ENCODE measurements around the gene FAM241B. TPM values are rescaled to one million over a fixed set of nuclear protein-coding genes. Genes with fewer than 3 reads are reported as not detected.

Gene FAM241B, protein sequence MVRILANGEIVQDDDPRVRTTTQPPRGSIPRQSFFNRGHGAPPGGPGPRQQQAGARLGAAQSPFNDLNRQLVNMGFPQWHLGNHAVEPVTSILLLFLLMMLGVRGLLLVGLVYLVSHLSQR
- 10 to 100 TPM; 14.1 to 17.5 TPM for total RNA-seq
- 6.5 TPM for polyA plus RNA-seq (2013, experiment 1 of 2)
- polyA plus RNA-seq (2013, experiment 2 of 2), result 9.3 TPM
- total RNA-seq, result 0.23 to 12.3 (median 3.6) reads per million in 172 experiments

DNA sequence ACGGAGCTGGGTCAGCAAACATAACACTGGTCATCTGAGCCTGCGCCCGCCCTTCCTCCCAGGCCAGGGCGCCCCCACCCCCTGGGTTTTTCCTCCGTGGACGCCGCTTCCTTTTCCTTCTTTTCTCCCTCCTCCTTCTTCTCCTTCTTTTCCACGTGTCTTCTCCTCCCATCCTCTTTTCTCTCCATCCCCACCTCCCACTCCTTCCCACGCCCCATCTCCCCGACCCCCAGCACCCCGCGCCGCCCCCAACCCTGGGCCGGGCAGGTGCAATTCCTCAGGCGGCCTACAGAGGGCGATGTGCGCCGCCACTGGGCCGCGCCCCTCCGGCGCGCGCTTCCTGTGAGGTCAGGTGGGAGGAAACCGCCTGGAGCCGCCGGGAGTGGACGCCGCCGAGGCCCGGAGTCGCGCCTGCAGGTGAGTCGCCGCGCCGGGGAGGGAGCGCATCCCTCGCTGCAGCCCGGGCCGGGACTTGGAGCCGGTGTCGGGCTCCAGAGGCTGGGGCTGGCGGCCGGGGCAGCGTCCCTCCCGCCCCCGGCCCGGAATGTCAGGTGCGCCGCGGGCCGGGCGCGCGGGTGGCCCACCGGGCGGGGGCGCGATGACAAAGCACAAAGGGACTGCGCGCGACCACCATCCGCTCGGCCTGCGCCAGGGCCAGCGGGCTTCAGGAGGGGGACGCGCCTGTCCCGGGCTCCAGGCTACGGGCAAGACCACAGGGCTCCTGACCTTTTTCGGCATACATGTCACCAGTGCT, at the start of gene FAM241B:
FAM241B (plus strand) TSS at position 351 of the 754 bp plus-strand sequence. CDS start 1,497 bp downstream, outside the sequence.
- H3K27me3 Mint-ChIP-seq, result no peaks in the 10 kb centered on the region
- DNase-seq (peak; percentile 60 to 89 (median 72)), ATAC-seq (ENCODE audit: poor library complexity) (peak; percentile 97)
- H3K9me3 ChIP-seq (ENCODE audit: control insufficient read depth in 1 of 2, insufficient read depth in 1 of 2, low read length in 2 of 2), result no peaks in the 10 kb centered on the region
- H3K36me3 Mint-ChIP-seq (ENCODE audit: low read depth), result peaks cover 14% of the 10 kb centered on the region
- H3K9me3 Mint-ChIP-seq, result no peaks in the 10 kb centered on the region
- intact Hi-C loops (cut with DNase I, micrococcal nuclease), result loop anchor here (2.0 to 10.0 kb wide), 3 partner anchors 65 to 1865 kb away; no protein-coding TSS in a partner anchor
- POLR2A ChIA-PET, result no interaction called here
- peak within 1 kb of the TSS; percentile 58 for H3K4me3 ChIP-seq (ENCODE audit: low read length)
- peaks cover 19% of the 10 kb centered on the region for H3K4me1 Mint-ChIP-seq (ENCODE audit: low read depth)
- H3K4me3 Mint-ChIP-seq, result peak within 1 kb of the TSS; percentile 87
- peak within 1 kb of the TSS; percentile 67 for H3K27ac Mint-ChIP-seq
- TF ChIP-seq, protein P1, sequence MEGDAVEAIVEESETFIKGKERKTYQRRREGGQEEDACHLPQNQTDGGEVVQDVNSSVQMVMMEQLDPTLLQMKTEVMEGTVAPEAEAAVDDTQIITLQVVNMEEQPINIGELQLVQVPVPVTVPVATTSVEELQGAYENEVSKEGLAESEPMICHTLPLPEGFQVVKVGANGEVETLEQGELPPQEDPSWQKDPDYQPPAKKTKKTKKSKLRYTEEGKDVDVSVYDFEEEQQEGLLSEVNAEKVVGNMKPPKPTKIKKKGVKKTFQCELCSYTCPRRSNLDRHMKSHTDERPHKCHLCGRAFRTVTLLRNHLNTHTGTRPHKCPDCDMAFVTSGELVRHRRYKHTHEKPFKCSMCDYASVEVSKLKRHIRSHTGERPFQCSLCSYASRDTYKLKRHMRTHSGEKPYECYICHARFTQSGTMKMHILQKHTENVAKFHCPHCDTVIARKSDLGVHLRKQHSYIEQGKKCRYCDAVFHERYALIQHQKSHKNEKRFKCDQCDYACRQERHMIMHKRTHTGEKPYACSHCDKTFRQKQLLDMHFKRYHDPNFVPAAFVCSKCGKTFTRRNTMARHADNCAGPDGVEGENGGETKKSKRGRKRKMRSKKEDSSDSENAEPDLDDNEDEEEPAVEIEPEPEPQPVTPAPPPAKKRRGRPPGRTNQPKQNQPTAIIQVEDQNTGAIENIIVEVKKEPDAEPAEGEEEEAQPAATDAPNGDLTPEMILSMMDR (IDR thresholded peaks at IDR 0.05), result peak; percentile 100
- no peaks in the 10 kb centered on the region for H3K27me3 ChIP-seq (ENCODE audit: control insufficient read depth in 1 of 2, insufficient read depth in 2 of 2, low read length in 2 of 2)
- H3K27ac ChIP-seq (ENCODE audit: low read depth in 1 of 2, low read length in 2 of 2), result peak within 1 kb of the TSS in 1 of 2 donors; percentile 25
- peaks cover 11% of the 10 kb centered on the region for H3K36me3 ChIP-seq (ENCODE audit: insufficient read depth, low read length)
- H3K4me1 ChIP-seq (ENCODE audit: insufficient read depth, low read length), result peaks cover 23% of the 10 kb centered on the region
- CTCF ChIA-PET, result interaction anchor here (1.1 to 1.4 kb wide), 2 partner anchors 9 to 119 kb away, joined by 3 to 4 read pairs; no protein-coding TSS in a partner anchor

DNA sequence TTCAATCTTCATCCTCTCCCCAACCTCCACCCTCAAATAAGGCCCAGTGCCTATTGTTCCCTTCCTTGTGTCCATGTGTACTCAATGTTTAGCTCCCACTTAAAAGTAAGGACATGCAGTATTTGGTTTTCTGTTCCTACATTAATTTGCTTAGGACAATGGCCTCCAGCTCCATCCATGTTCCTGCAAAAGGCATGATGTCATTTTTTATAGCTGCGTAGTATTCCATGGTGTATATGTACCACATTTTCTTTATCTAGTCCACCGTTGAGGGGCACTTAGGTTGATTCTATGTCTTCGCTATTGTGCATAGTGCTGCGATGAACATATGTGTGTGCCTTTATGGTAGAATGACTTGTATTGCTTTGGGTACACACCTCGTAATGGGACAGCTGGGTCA, 49.6 kb upstream of the FAM241B start:
- DNase-seq (no peak), ATAC-seq (ENCODE audit: poor library complexity) (no peak)
- intact Hi-C loops (cut with DNase I, micrococcal nuclease), result no loop called here
- Histone ChIP-seq H3K9me3 (ENCODE audit: control insufficient read depth in 1 of 2, insufficient read depth in 1 of 2, low read length in 2 of 2) (no peaks in the 10 kb centered on the region), H3K27me3 (ENCODE audit: control insufficient read depth in 1 of 2, insufficient read depth in 2 of 2, low read length in 2 of 2) (peaks cover 44 to 51% of the 10 kb centered on the region in 2 experiments), H3K36me3 (ENCODE audit: insufficient read depth, low read length) (no peaks in the 10 kb centered on the region), H3K4me3 (ENCODE audit: low read length) (no peak overlapping the region), H3K27ac (ENCODE audit: low read depth in 1 of 2, low read length in 2 of 2) (no peak overlapping the region), H3K4me1 (ENCODE audit: insufficient read depth, low read length) (no peaks in the 10 kb centered on the region)
- H3K4me3 Mint-ChIP-seq, result no peak overlapping the region
- TF ChIP-seq, protein P1 (IDR thresholded peaks at IDR 0.05), result no peak
- peaks cover 4% of the 10 kb centered on the region for H3K4me1 Mint-ChIP-seq (ENCODE audit: low read depth)
- peaks cover 59% of the 10 kb centered on the region for H3K27me3 Mint-ChIP-seq
- ChIA-PET CTCF (no interaction called here), POLR2A (interaction anchor here (0.7 kb wide), 1 partner anchor 56 kb away, joined by 3 read pairs; no protein-coding TSS in a partner anchor)
- H3K27ac Mint-ChIP-seq, result no peak overlapping the region
- H3K9me3 Mint-ChIP-seq, result no peaks in the 10 kb centered on the region
- H3K36me3 Mint-ChIP-seq (ENCODE audit: low read depth), result no peaks in the 10 kb centered on the region

DNA sequence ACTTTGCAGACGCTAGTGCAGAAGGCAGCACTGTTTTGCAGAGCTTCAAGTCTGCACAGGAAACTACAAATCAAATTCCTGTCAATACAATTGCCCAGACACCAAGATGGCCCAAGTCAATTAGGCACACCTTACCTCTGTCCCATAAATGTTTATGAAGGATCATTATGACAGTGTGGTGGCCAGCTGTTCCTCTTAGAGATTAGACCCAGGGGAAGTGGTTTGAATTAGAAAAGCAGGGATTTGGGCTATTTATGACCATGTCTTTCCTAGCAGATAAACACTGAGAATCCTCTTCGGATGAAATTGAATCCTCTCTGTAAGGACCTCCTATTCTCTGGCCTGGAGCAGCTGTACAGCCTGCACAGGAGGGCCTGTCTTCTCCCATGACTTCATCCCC, 46.9 kb upstream of the FAM241B start:
- peaks cover 24 to 25% of the 10 kb centered on the region in 2 experiments for H3K27me3 ChIP-seq (ENCODE audit: control insufficient read depth in 1 of 2, insufficient read depth in 2 of 2, low read length in 2 of 2)
- no peak for ATAC-seq (ENCODE audit: poor library complexity)
- Mint-ChIP-seq H3K36me3 (ENCODE audit: low read depth) (no peaks in the 10 kb centered on the region), H3K27ac (no peak overlapping the region), H3K4me1 (ENCODE audit: low read depth) (peaks cover 3% of the 10 kb centered on the region), H3K27me3 (peaks cover 35% of the 10 kb centered on the region), H3K9me3 (no peaks in the 10 kb centered on the region), H3K4me3 (no peak overlapping the region)
- no peaks in the 10 kb centered on the region for H3K9me3 ChIP-seq (ENCODE audit: control insufficient read depth in 1 of 2, insufficient read depth in 1 of 2, low read length in 2 of 2)
- ChIA-PET CTCF (no interaction called here), POLR2A (no interaction called here)
- H3K27ac ChIP-seq (ENCODE audit: low read depth in 1 of 2, low read length in 2 of 2), result no peak overlapping the region
- DNase-seq, result no peak
- H3K4me1 ChIP-seq (ENCODE audit: insufficient read depth, low read length), result peaks cover under 1% of the 10 kb centered on the region
- intact Hi-C loops (cut with DNase I, micrococcal nuclease), result no loop called here
- TF ChIP-seq, protein P1 (IDR thresholded peaks at IDR 0.05), result no peak
- no peak overlapping the region for H3K4me3 ChIP-seq (ENCODE audit: low read length)
- no peaks in the 10 kb centered on the region for H3K36me3 ChIP-seq (ENCODE audit: insufficient read depth, low read length)
